SK-N-MC (cell line): ENCODE results near the gene TTLL10.

ENCODE experiments used
- EZH2 ChIP-seq: fragments of 200-600 bp; sonication (generic); IDR thresholded peaks from one replicate; pipeline ENCODE4 v1.6.1; 2017; ENCODE audit warnings: antibody characterized with exemption
- POLR2AphosphoS5 ChIP-seq: IDR thresholded peaks from 2 replicates; pipeline ENCODE4 v1.6.1; 2012; ENCODE audit warnings: mild to moderate bottlenecking, low read depth, low read length, borderline replicate concordance

GRCh38 chr1:1148061-1148460 lies 25.6 kb upstream of the TTLL10 start:
- no peak for TF ChIP-seq POLR2AphosphoS5
- TF ChIP-seq EZH2, result no peak
